ENCODE results near the gene ZSWIM1. TPM values are rescaled to one million over a fixed set of nuclear protein-coding genes. Genes with fewer than 3 reads are reported as not detected.

Gene ZSWIM1
- total and polyA plus RNA-seq, 2 of the 13 experiments (the other 11 are each of a cell fraction or from before 2014, with no cell fraction given) = 9.5 to 11.7 TPM

GRCh38 chr20:45909336-45909808 is 28.3 kb downstream of the ZSWIM1 start (continued):
- TF ChIP-seq, protein P1, sequence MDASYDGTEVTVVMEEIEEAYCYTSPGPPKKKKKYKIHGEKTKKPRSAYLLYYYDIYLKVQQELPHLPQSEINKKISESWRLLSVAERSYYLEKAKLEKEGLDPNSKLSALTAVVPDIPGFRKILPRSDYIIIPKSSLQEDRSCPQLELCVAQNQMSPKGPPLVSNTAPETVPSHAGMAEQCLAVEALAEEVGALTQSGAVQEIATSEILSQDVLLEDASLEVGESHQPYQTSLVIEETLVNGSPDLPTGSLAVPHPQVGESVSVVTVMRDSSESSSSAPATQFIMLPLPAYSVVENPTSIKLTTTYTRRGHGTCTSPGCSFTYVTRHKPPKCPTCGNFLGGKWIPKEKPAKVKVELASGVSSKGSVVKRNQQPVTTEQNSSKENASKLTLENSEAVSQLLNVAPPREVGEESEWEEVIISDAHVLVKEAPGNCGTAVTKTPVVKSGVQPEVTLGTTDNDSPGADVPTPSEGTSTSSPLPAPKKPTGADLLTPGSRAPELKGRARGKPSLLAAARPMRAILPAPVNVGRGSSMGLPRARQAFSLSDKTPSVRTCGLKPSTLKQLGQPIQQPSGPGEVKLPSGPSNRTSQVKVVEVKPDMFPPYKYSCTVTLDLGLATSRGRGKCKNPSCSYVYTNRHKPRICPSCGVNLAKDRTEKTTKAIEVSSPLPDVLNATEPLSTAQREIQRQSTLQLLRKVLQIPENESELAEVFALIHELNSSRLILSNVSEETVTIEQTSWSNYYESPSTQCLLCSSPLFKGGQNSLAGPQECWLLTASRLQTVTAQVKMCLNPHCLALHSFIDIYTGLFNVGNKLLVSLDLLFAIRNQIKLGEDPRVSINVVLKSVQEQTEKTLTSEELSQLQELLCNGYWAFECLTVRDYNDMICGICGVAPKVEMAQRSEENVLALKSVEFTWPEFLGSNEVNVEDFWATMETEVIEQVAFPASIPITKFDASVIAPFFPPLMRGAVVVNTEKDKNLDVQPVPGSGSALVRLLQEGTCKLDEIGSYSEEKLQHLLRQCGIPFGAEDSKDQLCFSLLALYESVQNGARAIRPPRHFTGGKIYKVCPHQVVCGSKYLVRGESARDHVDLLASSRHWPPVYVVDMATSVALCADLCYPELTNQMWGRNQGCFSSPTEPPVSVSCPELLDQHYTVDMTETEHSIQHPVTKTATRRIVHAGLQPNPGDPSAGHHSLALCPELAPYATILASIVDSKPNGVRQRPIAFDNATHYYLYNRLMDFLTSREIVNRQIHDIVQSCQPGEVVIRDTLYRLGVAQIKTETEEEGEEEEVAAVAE (CRISPR knock-in tag; IDR thresholded peaks at IDR 0.05; ENCODE audit: borderline replicate concordance) = no peak
- no peak for TF ChIP-seq ZSCAN31 (CRISPR knock-in tag; IDR thresholded peaks at IDR 0.05; ENCODE audit: low read depth)
- TF ChIP-seq SNAPC5 (CRISPR knock-in tag; IDR thresholded peaks at IDR 0.05; ENCODE audit: borderline replicate concordance) = no peak
- 0 out of 2 replicates have a peak, but pooled peaks have one; percentile 45 for TF ChIP-seq TRAFD1 (CRISPR knock-in tag; IDR thresholded peaks at IDR 0.05; ENCODE audit: borderline replicate concordance)
- TF ChIP-seq ZNF776 (CRISPR knock-in tag; IDR thresholded peaks at IDR 0.05) = peak; percentile 40; the same call in 1 of the 2 replicates
- TF ChIP-seq ZNF614 (CRISPR knock-in tag; IDR thresholded peaks at IDR 0.05; ENCODE audit: borderline replicate concordance) = peak; percentile 6; the same call in 1 of the 2 replicates
- no peak for TF ChIP-seq DR1 (CRISPR knock-in tag; IDR thresholded peaks at IDR 0.05)
- no peak for TF ChIP-seq ZNF569 (CRISPR knock-in tag; IDR thresholded peaks at IDR 0.05; ENCODE audit: borderline replicate concordance)
- no peak; the same call in 1 of the 2 replicates for TF ChIP-seq CREM (IDR thresholded peaks at IDR 0.05)
- TF ChIP-seq CREM (CRISPR knock-in tag; IDR thresholded peaks at IDR 0.05) = no peak
- TF ChIP-seq, protein P2, sequence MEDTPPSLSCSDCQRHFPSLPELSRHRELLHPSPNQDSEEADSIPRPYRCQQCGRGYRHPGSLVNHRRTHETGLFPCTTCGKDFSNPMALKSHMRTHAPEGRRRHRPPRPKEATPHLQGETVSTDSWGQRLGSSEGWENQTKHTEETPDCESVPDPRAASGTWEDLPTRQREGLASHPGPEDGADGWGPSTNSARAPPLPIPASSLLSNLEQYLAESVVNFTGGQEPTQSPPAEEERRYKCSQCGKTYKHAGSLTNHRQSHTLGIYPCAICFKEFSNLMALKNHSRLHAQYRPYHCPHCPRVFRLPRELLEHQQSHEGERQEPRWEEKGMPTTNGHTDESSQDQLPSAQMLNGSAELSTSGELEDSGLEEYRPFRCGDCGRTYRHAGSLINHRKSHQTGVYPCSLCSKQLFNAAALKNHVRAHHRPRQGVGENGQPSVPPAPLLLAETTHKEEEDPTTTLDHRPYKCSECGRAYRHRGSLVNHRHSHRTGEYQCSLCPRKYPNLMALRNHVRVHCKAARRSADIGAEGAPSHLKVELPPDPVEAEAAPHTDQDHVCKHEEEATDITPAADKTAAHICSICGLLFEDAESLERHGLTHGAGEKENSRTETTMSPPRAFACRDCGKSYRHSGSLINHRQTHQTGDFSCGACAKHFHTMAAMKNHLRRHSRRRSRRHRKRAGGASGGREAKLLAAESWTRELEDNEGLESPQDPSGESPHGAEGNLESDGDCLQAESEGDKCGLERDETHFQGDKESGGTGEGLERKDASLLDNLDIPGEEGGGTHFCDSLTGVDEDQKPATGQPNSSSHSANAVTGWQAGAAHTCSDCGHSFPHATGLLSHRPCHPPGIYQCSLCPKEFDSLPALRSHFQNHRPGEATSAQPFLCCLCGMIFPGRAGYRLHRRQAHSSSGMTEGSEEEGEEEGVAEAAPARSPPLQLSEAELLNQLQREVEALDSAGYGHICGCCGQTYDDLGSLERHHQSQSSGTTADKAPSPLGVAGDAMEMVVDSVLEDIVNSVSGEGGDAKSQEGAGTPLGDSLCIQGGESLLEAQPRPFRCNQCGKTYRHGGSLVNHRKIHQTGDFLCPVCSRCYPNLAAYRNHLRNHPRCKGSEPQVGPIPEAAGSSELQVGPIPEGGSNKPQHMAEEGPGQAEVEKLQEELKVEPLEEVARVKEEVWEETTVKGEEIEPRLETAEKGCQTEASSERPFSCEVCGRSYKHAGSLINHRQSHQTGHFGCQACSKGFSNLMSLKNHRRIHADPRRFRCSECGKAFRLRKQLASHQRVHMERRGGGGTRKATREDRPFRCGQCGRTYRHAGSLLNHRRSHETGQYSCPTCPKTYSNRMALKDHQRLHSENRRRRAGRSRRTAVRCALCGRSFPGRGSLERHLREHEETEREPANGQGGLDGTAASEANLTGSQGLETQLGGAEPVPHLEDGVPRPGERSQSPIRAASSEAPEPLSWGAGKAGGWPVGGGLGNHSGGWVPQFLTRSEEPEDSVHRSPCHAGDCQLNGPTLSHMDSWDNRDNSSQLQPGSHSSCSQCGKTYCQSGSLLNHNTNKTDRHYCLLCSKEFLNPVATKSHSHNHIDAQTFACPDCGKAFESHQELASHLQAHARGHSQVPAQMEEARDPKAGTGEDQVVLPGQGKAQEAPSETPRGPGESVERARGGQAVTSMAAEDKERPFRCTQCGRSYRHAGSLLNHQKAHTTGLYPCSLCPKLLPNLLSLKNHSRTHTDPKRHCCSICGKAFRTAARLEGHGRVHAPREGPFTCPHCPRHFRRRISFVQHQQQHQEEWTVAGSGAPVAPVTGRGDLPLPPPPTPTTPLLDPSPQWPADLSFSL (CRISPR knock-in tag; IDR thresholded peaks at IDR 0.05) = no peak
- 0 out of 2 replicates have a peak, but pooled peaks have one; percentile 7 for TF ChIP-seq ZNF124 (CRISPR knock-in tag; IDR thresholded peaks at IDR 0.05)
- TF ChIP-seq DNMT1 (CRISPR knock-in tag; IDR thresholded peaks at IDR 0.05) = peak; percentile 28; the same call in 1 of the 2 replicates
- peak; percentile 12; the same call in 1 of the 2 replicates for TF ChIP-seq CEBPB (IDR thresholded peaks at IDR 0.05; ENCODE audit: borderline replicate concordance, low read depth, low read length)
- TF ChIP-seq TCF7 (IDR thresholded peaks at IDR 0.05; ENCODE audit: low read depth) = no peak
- TF ChIP-seq RXRA (CRISPR knock-in tag; IDR thresholded peaks at IDR 0.05) = no peak; the same call in 1 of the 2 replicates
- 0 out of 2 replicates have a peak, but pooled peaks have one; percentile 7 for TF ChIP-seq ZNF235 (CRISPR knock-in tag; IDR thresholded peaks at IDR 0.05; ENCODE audit: borderline replicate concordance)
- TF ChIP-seq PLRG1 (conservative IDR thresholded peaks at IDR 0.05) = no peak
